ENCODE results near the gene IFNAR1. TPM values are rescaled to one million over a fixed set of nuclear protein-coding genes. Genes with fewer than 3 reads are reported as not detected.

Gene IFNAR1
- total RNA-seq (2021; fragmentation: NEBNext Ultra II Directional; extraction: Animal tissue kit (Norgen Biotek cat#: 25700)), result 13.4 and 17.1 TPM in 2 replicates
- 3.1 and 3.4 TPM in 2 replicates for polyA plus RNA-seq (2011; rRNA removed)
- 4.4 TPM for polyA plus RNA-seq (2011; cell fraction: cytosol; rRNA removed)
- polyA plus RNA-seq (2011; cell fraction: nucleus; rRNA removed), result 1.7 TPM
- 6.9 to 14.0 TPM (median 10.4 TPM) in 4 replicates for polyA plus RNA-seq (2012, experiment 1 of 2)
- polyA plus RNA-seq (2012, experiment 2 of 2), result 0.98 TPM
- polyA plus RNA-seq (2013, experiment 1 of 2), result 10.5 TPM
- 13.5 TPM for polyA plus RNA-seq (2013, experiment 2 of 2)
- polyA minus RNA-seq (2011; rRNA and poly(A)+ RNA removed), result 5.3 and 6.1 TPM in 2 replicates
- polyA minus RNA-seq (2011; cell fraction: cytosol; rRNA and poly(A)+ RNA removed), result 3.2 TPM
- polyA minus RNA-seq (2011; cell fraction: nucleus; rRNA and poly(A)+ RNA removed), result 8.5 TPM
- long read RNA-seq, experiment 1, full-length matches to known transcripts, result 2 of 9 reads
- long read RNA-seq, experiment 1, partial matches to known transcripts, result 3 of 9 reads
- long read RNA-seq, experiment 1, other reads (novel, unspliced or antisense), result 4 of 9 reads
- long read RNA-seq, experiment 2, full-length matches to known transcripts, result 8 of 9 reads
- long read RNA-seq, experiment 2, partial matches to known transcripts, result 0 of 9 reads
- long read RNA-seq, experiment 2, other reads (novel, unspliced or antisense), result 1 of 9 reads

DNA sequence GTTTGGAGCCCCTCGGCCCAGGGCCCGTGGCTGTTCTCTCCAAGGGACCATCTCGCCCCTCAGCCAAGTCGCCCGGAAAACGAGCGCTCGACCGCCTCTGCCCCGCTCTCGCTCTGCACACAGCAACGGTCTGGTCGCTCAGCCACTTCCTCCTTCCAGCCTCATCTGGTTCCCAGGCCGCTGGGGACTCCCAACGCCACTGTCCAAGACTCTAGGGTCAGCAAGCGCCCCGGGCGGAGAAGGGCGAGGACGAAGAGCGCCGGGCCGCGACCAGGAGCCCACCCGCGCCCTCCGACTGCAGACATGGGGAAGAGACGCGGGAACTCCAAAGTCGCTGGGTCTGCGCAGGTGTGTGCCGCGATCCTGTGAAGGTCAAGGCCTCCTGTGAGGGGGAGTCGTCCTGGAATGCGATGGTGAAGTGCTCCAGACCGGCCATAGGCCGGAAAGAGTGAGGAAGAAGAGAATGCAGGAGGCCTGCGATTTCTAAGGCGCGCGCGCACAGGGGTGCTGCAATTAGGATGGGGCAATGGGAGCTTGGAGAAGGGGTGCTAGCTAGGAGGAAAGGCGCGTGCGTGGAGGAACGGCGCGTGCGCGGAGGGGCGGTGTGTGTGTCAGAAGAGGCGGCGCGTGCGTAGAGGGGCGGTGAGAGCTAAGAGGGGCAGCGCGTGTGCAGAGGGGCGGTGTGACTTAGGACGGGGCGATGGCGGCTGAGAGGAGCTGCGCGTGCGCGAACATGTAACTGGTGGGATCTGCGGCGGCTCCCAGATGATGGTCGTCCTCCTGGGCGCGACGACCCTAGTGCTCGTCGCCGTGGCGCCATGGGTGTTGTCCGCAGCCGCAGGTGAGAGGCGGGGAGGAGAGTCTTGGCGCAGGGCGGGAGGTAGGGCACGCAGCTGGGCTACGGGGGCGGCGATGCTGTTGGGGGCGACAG, at the start of gene IFNAR1:
Gene IFNAR1, plus strand, starts transcription at position 680 of the 931 bp plus-strand sequence. Its CDS starts 86 bp downstream, at position 766.
- Histone ChIP-seq H3K4me2 (ENCODE audit: insufficient read depth in 1 of 2, low read depth in 2 of 2, low read length in 2 of 2) (peak within 1 kb of the TSS; percentile 65 to 93), H3K79me2 (ENCODE audit: control insufficient read depth in 1 of 2, insufficient read depth in 2 of 2, low read length in 2 of 2) (peaks cover 3 to 42% of the 10 kb centered on the region in 2 experiments), H4K20me1 (replicated peaks in 1 of 2; ENCODE audit: control insufficient read depth in 1 of 2, insufficient read depth in 2 of 2, low read length in 2 of 2) (no peaks in the 10 kb centered on the region), H3K14ac (ENCODE audit: insufficient read length) (peak within 1 kb of the TSS; percentile 57), H2AK5ac (ENCODE audit: low read depth, low read length) (no peak within 1 kb of the TSS), H3K23me2 (ENCODE audit: low read depth, low read length) (peaks cover 8% of the 10 kb centered on the region; the same call in 1 of the 2 replicates), H2BK5ac (ENCODE audit: low read depth, low read length) (peak within 1 kb of the TSS; percentile 94), H3K9me3 (ENCODE audit: insufficient read depth in 2 of 2, low read depth in 1 of 2, low read length in 1 of 2) (no peaks in the 10 kb centered on the region; a peak in 1 of 4 replicates), H3K27ac (ENCODE audit: low read depth, low read length) (peak within 1 kb of the TSS; percentile 68), H3K36me3 (ENCODE audit: control insufficient read depth in 2 of 4, insufficient read depth in 4 of 4, low read length in 3 of 4) (no peaks in the 10 kb centered on the region; a peak in 1 of 8 replicates), H4K8ac (ENCODE audit: extremely low read depth, insufficient read depth, low read length) (peak within 1 kb of the TSS; percentile 96), H3K23ac (ENCODE audit: insufficient read length) (no peak within 1 kb of the TSS), H2AFZ (ENCODE audit: low read length) (peak within 1 kb of the TSS; percentile 59; the same call in 1 of the 2 replicates), H3K9ac (replicated peaks in 1 of 4; ENCODE audit: extremely low read depth in 1 of 4, low read depth in 3 of 4, low read length in 3 of 4) (peak within 1 kb of the TSS; percentile 79 to 87 (median 86)), H3K56ac (replicated peaks; ENCODE audit: insufficient read length, low read depth, low read length) (peak within 1 kb of the TSS; percentile 92), H3K18ac (ENCODE audit: extremely low read depth, low read length) (peak within 1 kb of the TSS; percentile 99), H2BK12ac (ENCODE audit: low read depth, low read length) (peak within 1 kb of the TSS; percentile 75), H4K91ac (replicated peaks; ENCODE audit: insufficient read length, low read length) (peak within 1 kb of the TSS; percentile 99), H3K4me3 (ENCODE audit: extremely low read depth in 1 of 4, insufficient read depth in 2 of 4, low read depth in 3 of 4, low read length in 4 of 4) (peak within 1 kb of the TSS; percentile 67 to 94 (median 80)), H3K79me1 (ENCODE audit: low read depth, low read length) (0 out of 2 replicates have a peak, but pooled peaks cover 3% of the 10 kb centered on the region), H4K5ac (ENCODE audit: insufficient read length, low read depth, low read length) (peak within 1 kb of the TSS; percentile 91), H3K4ac (replicated peaks; ENCODE audit: insufficient read length, low read depth, low read length) (peak within 1 kb of the TSS; percentile 91), H2BK120ac (replicated peaks; ENCODE audit: low read depth, low read length) (peak within 1 kb of the TSS; percentile 47), H2BK20ac (ENCODE audit: low read length) (no peak within 1 kb of the TSS; the same call in 1 of the 2 replicates), H3K27me3 (replicated peaks in 1 of 4; ENCODE audit: control insufficient read depth in 3 of 4, extremely low read depth in 1 of 4, insufficient read depth in 3 of 4, low read length in 3 of 4) (no peaks in the 10 kb centered on the region), H2BK15ac (ENCODE audit: low read length) (no peak within 1 kb of the TSS; the same call in 1 of the 2 replicates), H3K4me1 (replicated peaks in 1 of 4; ENCODE audit: control insufficient read depth in 3 of 4, insufficient read depth in 4 of 4, low read length in 3 of 4) (0 out of 7 replicates have a peak, but pooled peaks cover 0 to 3% (median under 1%) of the 10 kb centered on the region in 4 experiments)
- peak; percentile 91 to 96 for DNase-seq (ENCODE audit: low read depth in 1 of 2, low spot score in 2 of 2)
- POLR2A ChIA-PET (ENCODE audit: partially characterized antibody), result interaction anchor here (0.6 to 2.0 kb wide), 23 partner anchors 8 to 653 kb away, joined by 3 to 19 read pairs (median 4); partner anchors contain the start of genes IFNGR2, IL10RB and PAXBP1
- CTCF ChIA-PET (ENCODE audit: partially characterized antibody), result interaction anchor here (0.9 to 1.1 kb wide), 3 partner anchors 37 to 99 kb away, joined by 3 read pairs; no protein-coding TSS in a partner anchor
- FAIRE-seq, result no peak
- WGBS, 2 experiments (ENCODE audit: extremely low coverage in 1 of 2, insufficient coverage in 1 of 2, insufficient read length in 1 of 2, insufficient replicate concordance in 2 of 2, low coverage in 1 of 2, low lambda C conversion rate in 2 of 2, missing lambda C conversion rate in 1 of 2), result 2% methylated on average over 73 of the region's 86 CpGs; no CpG with 5 or more reads in 1 of the 2 experiments
- TF ChIP-seq RXRA (IDR thresholded peaks at IDR 0.05; ENCODE audit: insufficient read depth, low read depth, low read length) (no peak), CEBPB (IDR thresholded peaks at IDR 0.05; ENCODE audit: low read depth, low read length) (no peak), TAF1 (IDR thresholded peaks at IDR 0.05; ENCODE audit: low read depth, low read length) (peak; percentile 71), TEAD4 (IDR thresholded peaks at IDR 0.05; ENCODE audit: low read depth, low read length) (peak; percentile 86; the same call in 1 of the 2 replicates), TCF12 (IDR thresholded peaks at IDR 0.05; ENCODE audit: low read depth, low read length) (peak; percentile 9; the same call in 1 of the 2 replicates), HDAC2 (IDR thresholded peaks at IDR 0.05; ENCODE audit: borderline replicate concordance in 1 of 2, low read depth in 2 of 2, low read length in 2 of 2) (peak in 1 of 2 experiments; percentile 41; a peak in 2 of 4 replicates)
- TF ChIP-seq, protein P1, sequence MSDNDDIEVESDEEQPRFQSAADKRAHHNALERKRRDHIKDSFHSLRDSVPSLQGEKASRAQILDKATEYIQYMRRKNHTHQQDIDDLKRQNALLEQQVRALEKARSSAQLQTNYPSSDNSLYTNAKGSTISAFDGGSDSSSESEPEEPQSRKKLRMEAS (IDR thresholded peaks at IDR 0.05), result peak; percentile 91
